SKM-1 (cell line): Measurements from ENCODE around the gene ADAMTSL2.
"Not testable (repeated sequence)": the region's sequence is repeated elsewhere in the genome, so short reads cannot be mapped to it uniquely, and the experiment has no call there.

ENCODE experiments used
- DNase-seq: peaks from one replicate; lab custom pipeline; 2025; ENCODE audit not compliant: unreplicated experiment; lab: John Stamatoyannopoulos, UW

The ADAMTSL2 gene

DNA sequence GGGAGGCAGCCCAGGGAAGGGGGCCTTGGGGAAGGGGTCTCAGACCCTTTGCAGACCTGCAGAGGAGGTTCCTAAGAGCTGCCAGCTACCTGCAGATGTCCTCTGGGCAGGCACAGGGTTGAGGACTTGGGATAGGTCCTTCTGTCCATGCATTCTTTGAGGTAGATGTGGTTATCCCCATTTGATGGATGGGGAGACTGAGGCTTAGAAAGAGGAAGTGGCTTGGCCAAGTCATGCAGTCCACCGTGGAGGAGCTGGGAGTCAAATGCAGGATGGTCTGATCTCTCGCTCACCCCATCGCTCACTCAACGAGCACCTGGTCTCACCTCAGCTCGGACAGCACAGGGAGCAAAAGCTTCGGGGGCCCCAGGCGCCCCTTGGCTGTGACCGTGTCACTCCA, 20.2 kb downstream of the ADAMTSL2 start:
- no peak for DNase-seq

GRCh38 chr9:133556354-133556753, 21.9 kb downstream of the ADAMTSL2 start:
- DNase-seq: no peak

- no peak for DNase-seq
Observed at GRCh38 chr9:133557581-133557980, 23.1 kb downstream of the ADAMTSL2 start.

- DNase-seq: no peak
Observed at GRCh38 chr9:133558191-133559126, 24.0 kb downstream of the ADAMTSL2 start.

DNA sequence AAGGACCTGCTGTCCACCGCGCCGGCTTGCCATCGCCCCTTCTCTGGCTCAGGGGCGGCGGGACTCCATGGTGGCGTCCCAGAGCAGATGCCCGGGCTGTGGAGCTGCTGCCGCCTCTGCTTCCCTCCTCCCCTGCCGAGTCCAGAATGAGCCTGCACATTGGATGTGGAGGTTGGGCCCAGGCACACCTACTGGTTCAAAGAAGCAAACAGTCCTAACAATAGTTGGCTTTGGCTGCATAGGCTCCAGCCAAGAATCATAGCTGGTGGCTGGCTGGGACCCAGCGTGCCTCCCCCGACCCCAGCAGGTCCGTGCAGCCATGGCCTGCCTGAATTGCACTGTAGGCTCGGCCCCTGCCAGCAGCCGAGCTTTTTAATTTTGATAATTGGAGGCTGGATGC, 25.8 kb downstream of the ADAMTSL2 start:
- no peak for DNase-seq

DNA sequence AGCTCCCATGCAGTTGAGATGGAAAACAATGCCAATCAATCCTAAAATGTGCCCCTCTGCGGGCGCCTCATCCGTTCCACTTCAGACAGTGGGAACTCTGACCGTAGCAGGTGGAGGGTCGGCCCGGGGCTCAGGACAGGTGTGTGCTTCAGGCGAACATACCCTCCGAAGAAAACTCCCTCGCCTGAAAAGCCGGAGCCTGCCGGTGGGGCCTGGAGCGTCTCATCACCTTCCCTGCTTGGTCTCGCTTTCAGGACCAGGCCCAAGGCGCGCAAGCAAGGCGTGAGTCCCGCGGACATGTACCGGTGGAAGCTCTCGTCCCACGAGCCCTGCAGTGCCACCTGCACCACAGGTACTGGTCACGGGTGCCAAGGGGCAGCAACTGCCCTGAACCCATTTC, 26.4 kb downstream of the ADAMTSL2 start:
- DNase-seq: no peak

DNA sequence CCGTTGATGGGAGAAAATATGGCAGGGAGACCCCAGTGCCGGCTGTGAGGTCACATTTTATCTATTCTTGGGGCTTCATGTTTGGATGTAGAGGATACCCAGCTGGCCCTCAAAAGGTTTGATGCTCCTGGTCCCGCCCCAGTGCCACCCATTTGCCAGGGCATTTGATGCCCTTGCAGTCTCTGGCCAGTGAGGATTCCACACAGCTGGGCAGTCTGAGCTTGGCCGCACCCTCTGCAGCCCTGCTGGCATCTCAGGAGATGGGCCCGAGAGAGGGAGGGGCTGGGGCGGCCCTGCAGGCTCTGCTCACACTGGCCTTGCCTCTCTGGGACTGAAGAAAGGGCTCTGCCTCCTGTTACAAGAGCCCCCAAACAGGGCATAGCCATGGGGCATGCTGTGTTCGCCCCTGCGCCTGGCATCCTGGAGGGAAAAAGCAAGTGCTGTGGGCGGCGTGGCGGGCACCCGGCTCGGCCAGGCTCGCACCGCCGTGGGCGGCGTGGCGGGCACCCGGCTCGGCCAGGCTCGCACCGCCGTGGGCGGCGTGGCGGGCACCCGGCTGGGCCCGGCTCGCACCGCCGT, 27.6 kb downstream of the ADAMTSL2 start:
- DNase-seq: no peak

- DNase-seq: no peak
Observed at GRCh38 chr9:133562611-133563290, 28.2 kb downstream of the ADAMTSL2 start.

GRCh38 chr9:133563291-133563796, 28.8 kb downstream of the ADAMTSL2 start:
- DNase-seq: no peak

DNA sequence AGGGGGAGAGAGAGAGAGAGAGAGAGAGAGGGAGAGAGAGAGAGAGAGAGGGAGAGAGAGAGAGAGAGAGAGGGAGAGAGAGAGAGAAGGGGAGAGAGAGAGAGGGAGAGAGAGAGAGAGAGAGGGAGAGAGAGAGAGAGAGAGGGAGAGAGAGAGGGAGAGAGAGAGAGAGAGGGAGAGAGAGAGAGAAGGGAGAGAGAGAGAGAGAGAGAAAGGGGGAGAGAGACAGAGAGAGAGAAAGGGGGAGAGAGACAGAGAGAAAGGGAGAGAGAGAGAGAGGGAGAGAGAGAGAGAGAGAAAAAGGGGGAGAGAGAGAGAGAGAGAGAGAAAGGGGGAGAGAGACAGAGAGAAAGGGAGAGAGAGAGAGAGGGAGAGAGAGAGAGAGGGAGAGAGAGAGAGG, 29.3 kb downstream of the ADAMTSL2 start:
- not testable (repeated sequence) for DNase-seq

DNA sequence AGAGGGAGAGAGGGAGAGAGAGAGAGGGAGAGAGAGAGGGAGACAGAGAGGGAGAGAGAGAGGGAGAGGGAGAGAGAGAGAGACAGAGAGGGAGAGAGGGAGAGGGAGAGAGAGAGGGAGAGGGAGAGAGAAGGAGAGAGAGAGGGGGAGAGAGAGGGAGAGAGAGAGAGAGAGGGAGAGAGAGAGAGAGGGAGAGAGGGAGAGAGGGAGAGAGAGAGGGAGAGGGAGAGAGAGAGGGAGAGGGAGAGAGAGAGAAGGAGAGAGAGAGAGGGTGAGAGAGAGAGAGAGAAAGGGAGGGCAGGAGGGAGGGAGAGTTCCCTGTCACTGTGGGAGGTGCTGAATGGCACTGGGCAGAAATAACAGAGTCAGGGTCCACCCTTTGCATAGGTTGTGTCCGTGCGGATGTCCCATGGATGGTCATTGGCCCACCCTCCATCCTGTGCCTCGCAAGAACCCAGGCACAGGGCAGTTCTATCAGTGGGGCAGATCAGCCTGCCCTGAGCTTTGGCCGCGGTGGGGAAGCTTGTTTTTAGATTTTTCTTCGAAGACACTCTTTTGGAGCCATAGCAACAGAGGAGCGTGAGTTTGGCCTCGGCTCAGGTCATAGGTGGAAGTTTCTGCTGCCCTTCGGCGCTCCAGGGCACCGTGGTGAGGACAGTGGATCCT, 30.1 kb downstream of the ADAMTSL2 start:
- no peak for DNase-seq

GRCh38 chr9:133566382-133566781, 31.9 kb downstream of the ADAMTSL2 start:
- DNase-seq: no peak

DNA sequence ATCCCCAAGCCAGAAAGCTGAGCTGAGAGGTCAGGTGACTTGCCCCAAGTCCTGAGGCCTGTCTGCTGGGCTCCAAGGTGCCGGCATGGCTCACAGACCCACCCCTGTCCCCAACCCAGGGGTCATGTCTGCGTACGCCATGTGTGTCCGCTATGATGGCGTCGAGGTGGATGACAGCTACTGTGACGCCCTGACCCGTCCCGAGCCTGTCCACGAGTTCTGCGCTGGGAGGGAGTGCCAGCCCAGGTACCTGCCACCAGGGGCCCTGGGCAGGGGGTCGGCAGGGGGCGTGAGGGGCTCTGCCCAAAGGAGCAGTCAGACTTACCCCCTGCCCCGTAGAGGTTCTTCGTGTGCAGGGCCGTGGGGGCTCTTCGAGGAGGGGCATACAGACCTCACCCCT, 32.3 kb downstream of the ADAMTSL2 start:
- no peak for DNase-seq

DNA sequence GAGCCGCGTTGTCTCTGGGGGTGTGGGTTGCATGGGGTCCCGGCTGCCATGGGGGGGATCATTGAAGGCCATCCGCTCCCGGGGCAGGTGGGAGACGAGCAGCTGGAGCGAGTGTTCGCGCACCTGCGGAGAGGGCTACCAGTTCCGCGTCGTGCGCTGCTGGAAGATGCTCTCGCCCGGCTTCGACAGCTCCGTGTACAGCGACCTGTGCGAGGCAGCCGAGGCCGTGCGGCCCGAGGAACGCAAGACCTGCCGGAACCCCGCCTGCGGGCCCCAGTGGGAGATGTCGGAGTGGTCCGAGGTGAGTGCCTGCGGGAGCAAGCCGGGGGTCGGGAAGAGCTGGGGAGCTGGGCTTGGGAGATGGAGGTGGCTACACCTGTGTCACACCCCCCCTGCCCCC, 33.7 kb downstream of the ADAMTSL2 start:
- no peak for DNase-seq

- no peak for DNase-seq
Observed at GRCh38 chr9:133569121-133569785, 34.7 kb downstream of the ADAMTSL2 start.

DNA sequence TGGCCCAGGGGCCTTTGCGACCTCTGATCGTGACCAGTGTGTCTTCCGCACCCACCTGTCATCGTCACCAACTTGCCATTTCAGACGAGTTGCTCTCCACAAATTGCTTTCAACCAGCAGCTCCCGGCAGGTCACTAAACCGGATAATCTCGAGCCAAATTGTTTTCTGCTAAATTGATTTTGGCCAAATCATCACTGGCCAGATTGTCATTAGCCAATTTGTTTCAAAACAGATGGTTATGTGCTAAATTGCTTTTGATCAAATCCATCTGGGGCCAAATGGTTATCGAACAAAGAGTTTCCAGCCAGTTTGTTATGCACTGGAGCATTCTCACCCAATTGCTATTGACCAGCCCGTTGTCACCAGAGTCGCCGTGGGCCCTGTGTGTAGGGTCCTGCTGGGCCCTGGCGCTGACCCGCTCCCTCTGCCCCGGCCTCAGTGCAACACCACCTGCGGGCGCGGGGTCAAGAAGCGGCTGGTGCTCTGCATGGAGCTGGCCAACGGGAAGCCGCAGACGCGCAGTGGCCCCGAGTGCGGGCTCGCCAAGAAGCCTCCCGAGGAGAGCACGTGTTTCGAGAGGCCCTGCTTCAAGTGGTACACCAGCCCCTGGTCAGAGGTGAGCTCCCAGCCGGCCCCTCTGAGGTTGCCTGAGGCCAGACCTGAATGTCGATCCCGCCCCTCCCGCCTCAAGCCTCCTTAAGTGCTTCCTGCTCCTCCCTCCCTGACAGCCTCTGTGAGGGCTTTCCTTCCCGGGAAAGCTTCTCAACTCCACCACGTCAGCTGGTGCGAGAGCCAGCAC, 35.6 kb downstream of the ADAMTSL2 start:
- no peak for DNase-seq

DNA sequence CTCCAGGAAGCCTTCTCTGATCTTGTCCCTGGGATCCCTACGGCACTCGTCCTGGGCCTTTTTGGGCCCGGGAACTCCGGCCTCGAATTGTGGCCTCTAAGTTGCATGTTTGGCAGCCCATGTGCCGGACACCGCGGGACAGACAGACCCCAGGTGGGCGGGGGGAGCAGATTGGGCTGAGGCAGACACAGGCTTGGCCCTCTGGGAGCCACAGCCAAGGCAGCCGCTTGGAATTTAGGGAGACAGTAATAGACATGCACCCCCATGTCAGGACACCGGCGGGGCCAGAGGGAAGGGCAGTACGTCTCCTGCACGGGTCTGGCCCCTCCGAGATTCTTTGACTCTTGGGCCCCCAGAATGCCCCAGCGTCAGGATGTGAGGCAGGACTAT, 36.2 kb downstream of the ADAMTSL2 start:
- no peak for DNase-seq

GRCh38 chr9:133571391-133571890, 36.9 kb downstream of the ADAMTSL2 start:
- DNase-seq: no peak

DNA sequence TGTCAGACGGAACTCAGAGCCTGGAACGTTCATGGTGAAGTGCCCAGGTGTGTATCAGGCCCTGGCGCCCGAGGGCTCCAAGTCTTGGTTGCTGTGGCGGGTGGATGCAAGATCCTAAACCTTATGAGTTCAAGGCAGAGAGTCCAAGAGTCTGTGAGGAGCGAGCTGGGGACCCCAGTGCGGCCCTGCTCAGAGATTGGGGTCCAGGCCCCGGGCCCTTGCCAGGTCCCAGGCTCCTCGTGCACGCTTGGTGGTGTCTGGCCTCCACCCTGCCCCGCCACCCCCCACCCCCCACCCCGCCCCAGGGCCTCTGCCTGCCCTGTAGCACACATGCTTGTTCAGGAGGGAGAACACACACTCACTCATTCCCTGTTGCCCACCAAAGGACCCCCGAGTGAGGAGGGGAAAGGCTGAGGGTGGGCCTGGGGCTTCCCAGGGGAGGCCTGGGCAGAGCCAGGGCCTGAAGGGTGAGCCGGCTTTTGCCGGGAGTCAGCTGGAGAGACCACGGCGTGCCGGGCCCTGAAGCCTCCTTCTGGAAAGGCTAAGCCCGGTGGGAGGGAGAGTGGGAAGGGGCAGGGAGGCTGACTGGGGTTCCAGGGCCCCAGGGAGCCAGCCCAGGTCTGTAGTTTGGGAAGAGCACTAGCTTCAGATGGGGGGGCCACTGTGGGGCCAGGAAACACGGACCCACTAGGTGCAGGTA, 37.5 kb downstream of the ADAMTSL2 start:
- DNase-seq: no peak
